CD4-positive, alpha-beta T cell treated with Interleukin-6 for 4 hours (primary cell): Measurements from ENCODE around the gene SBNO2.
"Not testable (repeated sequence)": the region's sequence is repeated elsewhere in the genome, so short reads cannot be mapped to it uniquely, and the experiment has no call there.

Experiments
- DNase-seq: peaks from one replicate; pipeline ENCODE4 v3.0.0-alpha.2; 2020; ENCODE audit warnings: mixed read lengths

Gene SBNO2

GRCh38 chr19:1173845-1174809 lies at the start of gene SBNO2:
Gene SBNO2 (minus strand): TSS chr19:1174268. CDS start chr19:1154276, 19,992 bp downstream.
- DNase-seq, result peak; percentile 89

GRCh38 chr19:1223018-1223855 lies 49.2 kb upstream of the SBNO2 start:
- DNase-seq, result peak; percentile 44

GRCh38 chr19:1222394-1222793 lies 48.3 kb upstream of the SBNO2 start:
- no peak for DNase-seq

- DNase-seq, result no peak
These were observed 47.8 kb upstream of the SBNO2 start for GRCh38 chr19:1221904-1222255.

GRCh38 chr19:1220976-1221903 lies 47.2 kb upstream of the SBNO2 start:
- no peak for DNase-seq

GRCh38 chr19:1220477-1220930 lies 46.4 kb upstream of the SBNO2 start:
- no peak for DNase-seq

GRCh38 chr19:1219786-1220476 lies 45.9 kb upstream of the SBNO2 start:
- DNase-seq, result no peak

GRCh38 chr19:1218751-1219567 lies 44.9 kb upstream of the SBNO2 start:
- DNase-seq, result no peak

GRCh38 chr19:1217366-1217765 lies 43.3 kb upstream of the SBNO2 start:
- no peak for DNase-seq

- DNase-seq, result no peak
These were observed 42.7 kb upstream of the SBNO2 start for GRCh38 chr19:1216756-1217155.

GRCh38 chr19:1214862-1215731 lies 41.0 kb upstream of the SBNO2 start:
- DNase-seq, result no peak

GRCh38 chr19:1214299-1214861 lies 40.3 kb upstream of the SBNO2 start:
- DNase-seq, result no peak

- peak; percentile 55 for DNase-seq
These were observed 39.6 kb upstream of the SBNO2 start for GRCh38 chr19:1213391-1214286.

GRCh38 chr19:1211494-1212234 lies 37.6 kb upstream of the SBNO2 start:
- no peak for DNase-seq

- DNase-seq, result no peak
These were observed 36.1 kb upstream of the SBNO2 start for GRCh38 chr19:1210227-1210538.

GRCh38 chr19:1208830-1209229 lies 34.8 kb upstream of the SBNO2 start:
- DNase-seq, result not testable (repeated sequence)

- peak; percentile 40 for DNase-seq
These were observed 32.9 kb upstream of the SBNO2 start for GRCh38 chr19:1206864-1207450.
